PC-9 (cell line): ENCODE data around the gene MRC2. TPM values are rescaled to one million over a fixed set of nuclear protein-coding genes. Genes with fewer than 3 reads are reported as not detected.
"Not testable (repeated sequence)": the region's sequence is repeated elsewhere in the genome, so short reads cannot be mapped to it uniquely, and the experiment has no call there.

Experiments used
- BruUV-seq: library from RNA; stranded (reverse); fragments of 400-500 nt; replicated peaks from 2 replicates; lab custom pipeline; 2021; lab: Mats Ljungman, UMichigan
- CTCF ChIA-PET: fragments of 300-600 bp; sonication (Branson Sonifier 250); formaldehyde crosslinking; loops from one replicate; lab custom pipeline; 2022; ENCODE audit warnings: antibody characterized with exemption; lab: Charles Lee
- POLR2A ChIA-PET: fragments of 300-600 bp; sonication (Branson Sonifier 250); formaldehyde crosslinking; loops from one replicate; lab custom pipeline; 2022; ENCODE audit warnings: antibody characterized with exemption; ENCODE audit not compliant: unreplicated experiment; lab: Charles Lee
- DNase-seq, 2 experiments: peaks; one replicate each; pipeline versions ENCODE4 v3.0.0 to v3.0.0-alpha.2; 2015 to 2022; ENCODE audit warnings: mixed read lengths in 1 of 2
- H2AFZ ChIP-seq: fragments of 200-600 bp; sonication (generic); 2 replicates; pipeline ENCODE4 v1.8.1; 2017; ENCODE audit warnings: antibody characterized with exemption
- H3F3A ChIP-seq: fragments of 200-600 bp; sonication (generic); 2 replicates; pipeline ENCODE4 v1.8.1; 2017; ENCODE audit warnings: antibody characterized with exemption, mild to moderate bottlenecking, low read depth; ENCODE audit not compliant: insufficient read depth
- H3K27ac ChIP-seq: fragments of 200-600 bp; sonication (generic); 2 replicates; pipeline ENCODE4 v1.6.1; 2016; ENCODE audit warnings: mixed run types
- H3K27me3 ChIP-seq: fragments of 200-600 bp; sonication (generic); 2 replicates; pipeline ENCODE4 v1.6.1; 2016; ENCODE audit warnings: low read depth, mixed run types; ENCODE audit not compliant: insufficient read depth
- H3K36me3 ChIP-seq: fragments of 200-600 bp; sonication (generic); 2 replicates; pipeline ENCODE4 v1.6.1; 2016; ENCODE audit warnings: low read depth, mixed run types
- H3K4me1 ChIP-seq: fragments of 200-600 bp; sonication (generic); replicated peaks from 2 replicates; pipeline ENCODE4 v1.6.1; 2016; ENCODE audit warnings: mixed run types; ENCODE audit not compliant: insufficient read depth
- H3K4me2 ChIP-seq: fragments of 200-600 bp; sonication (generic); 2 replicates; pipeline ENCODE4 v1.6.1; 2017; ENCODE audit warnings: mixed run types
- H3K4me3 ChIP-seq: fragments of 200-600 bp; sonication (generic); 2 replicates; pipeline ENCODE4 v1.6.1; 2016; ENCODE audit warnings: mixed run types
- H3K79me2 ChIP-seq: fragments of 200-600 bp; sonication (generic); 2 replicates; pipeline ENCODE4 v1.6.1; 2017; ENCODE audit warnings: low read depth, mixed run types
- H3K9me2 ChIP-seq: fragments of 200-600 bp; sonication (generic); 2 replicates; pipeline ENCODE4 v1.8.1; 2017; ENCODE audit warnings: mild to moderate bottlenecking; ENCODE audit not compliant: insufficient read depth
- H3K9me3 ChIP-seq: fragments of 200-600 bp; sonication (generic); 2 replicates; pipeline ENCODE4 v1.8.1; 2016; ENCODE audit warnings: low read depth; ENCODE audit not compliant: insufficient read depth
- H4K20me1 ChIP-seq: fragments of 200-600 bp; sonication (generic); 2 replicates; pipeline ENCODE4 v1.8.1; 2017; ENCODE audit not compliant: insufficient read depth
- CTCF ChIP-seq: fragments of 200-600 bp; sonication (generic); conservative IDR thresholded peaks from 2 replicates; pipeline ENCODE4 v1.6.1; 2017; ENCODE audit warnings: mixed run types, antibody characterized with exemption, mild to moderate bottlenecking, moderate library complexity
- EZH2 ChIP-seq: fragments of 200-600 bp; sonication (generic); IDR thresholded peaks from 2 replicates; pipeline ENCODE4 v1.8.0; 2017; ENCODE audit warnings: antibody characterized with exemption, low read depth
- intact Hi-C: fragments of 100-400 bp; cut with micrococcal nuclease; formaldehyde crosslinking; loops from one replicate; pipeline ENCODE4 v1.10.0; 2022; ENCODE audit not compliant: unreplicated experiment
- total RNA-seq: library from RNA; stranded (reverse); gene quantifications from 2 replicates; pipeline ENCODE4 v1.2.3, GENCODE V29; 2021

MRC2 gene
- total RNA-seq, 1 experiment from 2014 or later = 1.0 TPM

GRCh38 chr17:62611728-62612127 lies 15.7 kb upstream of the MRC2 start:
- CTCF ChIA-PET = no interaction called here
- Histone ChIP-seq H3K36me3 (peaks cover 18% of the 10 kb centered on the region; the same call in 1 of the 2 replicates), H3K4me3 (no peak overlapping the region), H3K9me3 (no peaks in the 10 kb centered on the region), H3K9me2 (no peaks in the 10 kb centered on the region), H4K20me1 (no peaks in the 10 kb centered on the region; the same call in none of the 2 replicates), H3F3A (no peaks in the 10 kb centered on the region), H3K4me2 (no peak overlapping the region), H3K27me3 (no peaks in the 10 kb centered on the region), H3K27ac (no peak overlapping the region), H3K4me1 (no peaks in the 10 kb centered on the region), H3K79me2 (no peaks in the 10 kb centered on the region), H2AFZ (no peak overlapping the region)
- no TSS peak for BruUV-seq
- TF ChIP-seq EZH2 = no peak
- no peak for TF ChIP-seq CTCF
- DNase-seq = no peak
- intact Hi-C loops = no loop called here
- POLR2A ChIA-PET = no interaction called here

GRCh38 chr17:62612289-62612688 lies 15.2 kb upstream of the MRC2 start:
- POLR2A ChIA-PET, H3F3A ChIP-seq, H2AFZ ChIP-seq, CTCF ChIA-PET, H3K9me3 ChIP-seq, H3K79me2 ChIP-seq, H3K4me3 ChIP-seq, H4K20me1 ChIP-seq, intact Hi-C loops, BruUV-seq, H3K4me1 ChIP-seq, H3K27me3 ChIP-seq, DNase-seq, H3K4me2 ChIP-seq, H3K27ac ChIP-seq, H3K9me2 ChIP-seq: not testable (repeated sequence)
- H3K36me3 ChIP-seq = peaks cover 18% of the 10 kb centered on the region; the same call in 1 of the 2 replicates

GRCh38 chr17:62613095-62613494 lies 14.4 kb upstream of the MRC2 start:
- POLR2A ChIA-PET, H3K27me3 ChIP-seq, H3K4me1 ChIP-seq, intact Hi-C loops, H3K4me3 ChIP-seq, H3K4me2 ChIP-seq, H3K9me2 ChIP-seq, H3K9me3 ChIP-seq, CTCF ChIA-PET, H3F3A ChIP-seq, H3K27ac ChIP-seq, BruUV-seq, H4K20me1 ChIP-seq, H3K79me2 ChIP-seq, DNase-seq, H2AFZ ChIP-seq: not testable (repeated sequence)
- peaks cover 13% of the 10 kb centered on the region; the same call in 1 of the 2 replicates for H3K36me3 ChIP-seq

- peaks cover 8% of the 10 kb centered on the region; the same call in 1 of the 2 replicates for H3K36me3 ChIP-seq
- no peaks in the 10 kb centered on the region; the same call in 1 of the 2 replicates for H4K20me1 ChIP-seq
- ChIA-PET CTCF (no interaction called here), POLR2A (no interaction called here)
- H2AFZ ChIP-seq = no peak overlapping the region
- no peak for DNase-seq
- no peaks in the 10 kb centered on the region for H3K79me2 ChIP-seq
- no peaks in the 10 kb centered on the region for H3K4me1 ChIP-seq
- intact Hi-C loops = no loop called here
- peaks cover 5% of the 10 kb centered on the region; the same call in 1 of the 2 replicates for H3F3A ChIP-seq
- no peak overlapping the region for H3K4me3 ChIP-seq
- H3K9me2 ChIP-seq = no peaks in the 10 kb centered on the region
- no peak overlapping the region for H3K4me2 ChIP-seq
- no peak overlapping the region for H3K27ac ChIP-seq
- TF ChIP-seq CTCF = no peak
- no peak for TF ChIP-seq EZH2
- no TSS peak for BruUV-seq
- H3K9me3 ChIP-seq = no peaks in the 10 kb centered on the region
- no peaks in the 10 kb centered on the region for H3K27me3 ChIP-seq
These were observed 13.3 kb upstream of the MRC2 start for GRCh38 chr17:62614142-62614541.
